Mucosa of stomach (tissue), 1 donor: ENCODE measurements around the gene INHBA.

Source experiments
- H3K27me3 ChIP-seq: one replicate; pipeline ENCODE4 v1.7.0; 2013; ENCODE audit warnings: mild to moderate bottlenecking, low read length; ENCODE audit not compliant: control insufficient read depth, insufficient read depth
- H3K36me3 ChIP-seq: one replicate; pipeline ENCODE4 v1.7.0; 2013; ENCODE audit warnings: low read length; ENCODE audit not compliant: control insufficient read depth, insufficient read depth
- H3K4me1 ChIP-seq: one replicate; pipeline ENCODE4 v1.7.0; 2013; ENCODE audit warnings: mild to moderate bottlenecking, low read length; ENCODE audit not compliant: control insufficient read depth, insufficient read depth
- H3K4me3 ChIP-seq: one replicate; pipeline ENCODE4 v1.7.0; 2013; ENCODE audit warnings: low read length
- H3K9ac ChIP-seq: one replicate; pipeline ENCODE4 v1.7.0; 2013; ENCODE audit warnings: mild to moderate bottlenecking, low read length, moderate library complexity
- H3K9me3 ChIP-seq: one replicate; pipeline ENCODE4 v1.7.0; 2013; ENCODE audit warnings: mild to moderate bottlenecking, low read length, moderate library complexity; ENCODE audit not compliant: control insufficient read depth
- donor health status: Pancreatic carcinoma.

Gene INHBA

DNA sequence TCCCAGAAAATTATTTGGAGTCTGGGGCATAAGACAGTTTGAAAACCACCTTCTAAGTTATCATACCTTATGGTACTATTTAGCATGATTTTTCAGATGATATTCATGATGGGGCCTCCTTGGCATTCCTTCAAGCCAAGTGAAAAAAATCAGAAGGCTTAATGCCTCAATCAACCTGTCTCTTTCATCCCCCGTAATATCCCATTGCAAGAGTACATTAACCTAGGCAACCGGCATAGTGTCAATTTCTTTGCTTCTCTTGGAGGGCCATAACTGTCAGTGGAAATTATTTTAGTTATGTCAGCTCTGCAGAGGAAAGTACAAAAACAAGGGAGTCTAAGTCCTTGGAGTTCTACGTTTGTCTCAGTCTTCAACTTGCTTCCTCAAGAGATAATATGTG is 43.4 kb downstream of the INHBA start:
- no peaks in the 10 kb centered on the region for H3K9me3 ChIP-seq
- no peaks in the 10 kb centered on the region for H3K36me3 ChIP-seq
- no peak overlapping the region for H3K4me3 ChIP-seq
- no peaks in the 10 kb centered on the region for H3K27me3 ChIP-seq
- H3K4me1 ChIP-seq, result no peaks in the 10 kb centered on the region
- H3K9ac ChIP-seq, result no peak overlapping the region

DNA sequence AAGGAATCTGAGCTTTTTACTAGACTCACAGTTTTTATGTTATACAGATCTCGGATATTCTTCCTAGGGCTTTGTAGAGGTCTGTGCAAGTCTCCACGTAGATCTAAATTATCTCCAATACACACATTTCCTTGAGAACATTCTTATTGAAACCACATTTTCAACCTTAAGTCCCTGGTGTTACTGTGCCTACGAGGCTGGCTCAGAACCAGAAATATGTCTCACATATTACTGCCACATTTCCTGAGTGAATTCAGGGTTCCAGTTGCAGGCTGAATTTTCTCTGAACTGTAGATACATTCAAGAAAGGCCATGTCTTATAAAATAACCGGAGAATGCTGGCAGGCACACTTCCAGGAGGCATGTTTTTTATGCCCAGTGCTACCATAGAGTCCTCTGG is 46.5 kb downstream of the INHBA start:
- Histone ChIP-seq H3K4me3 (no peak overlapping the region), H3K9ac (no peak overlapping the region), H3K9me3 (no peaks in the 10 kb centered on the region), H3K36me3 (no peaks in the 10 kb centered on the region), H3K27me3 (no peaks in the 10 kb centered on the region), H3K4me1 (no peaks in the 10 kb centered on the region)

DNA sequence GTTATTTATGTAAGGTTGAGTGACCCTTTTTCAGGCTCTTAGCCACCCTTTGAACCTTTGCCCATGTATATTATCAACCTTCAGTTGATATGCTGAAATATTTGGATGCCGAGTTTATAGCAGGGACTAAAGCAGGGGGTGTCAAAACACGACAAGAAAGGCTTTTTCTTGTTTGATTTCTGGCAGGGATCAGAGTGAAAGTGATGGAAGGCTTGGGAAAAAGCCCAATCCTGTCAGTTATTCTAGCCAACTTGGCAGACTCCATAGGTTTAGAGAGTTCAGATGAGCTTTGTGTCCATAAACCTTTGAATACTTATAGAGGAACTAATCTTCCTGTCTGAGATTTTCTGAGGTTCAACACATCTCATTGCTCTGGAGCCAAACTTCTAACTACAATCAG is 47.5 kb downstream of the INHBA start:
- Histone ChIP-seq H3K9me3 (no peaks in the 10 kb centered on the region), H3K27me3 (no peaks in the 10 kb centered on the region), H3K4me3 (no peak overlapping the region), H3K9ac (no peak overlapping the region), H3K36me3 (no peaks in the 10 kb centered on the region), H3K4me1 (no peaks in the 10 kb centered on the region)

DNA sequence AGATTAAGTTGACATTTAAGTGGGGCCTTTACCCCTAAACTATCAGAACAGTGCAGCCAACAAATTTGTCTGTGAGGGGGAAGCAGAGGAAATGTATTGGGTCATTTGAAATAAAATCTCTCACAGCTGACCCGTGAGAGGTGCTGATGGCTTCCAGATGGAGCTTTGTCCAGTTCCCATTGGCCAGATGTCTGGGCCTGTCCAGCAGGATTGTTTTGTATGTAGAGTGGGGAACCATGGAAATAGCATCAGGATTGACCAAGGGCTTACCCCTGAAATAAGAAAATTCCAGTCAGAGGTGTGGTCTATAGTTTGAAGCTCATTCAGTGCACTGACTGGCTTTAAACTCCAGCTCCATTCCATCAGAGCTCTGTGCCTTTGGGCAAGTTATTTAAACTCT is 50.6 kb downstream of the INHBA start:
- Histone ChIP-seq H3K36me3 (no peaks in the 10 kb centered on the region), H3K4me1 (no peaks in the 10 kb centered on the region), H3K9ac (no peak overlapping the region), H3K4me3 (no peak overlapping the region), H3K9me3 (no peaks in the 10 kb centered on the region), H3K27me3 (no peaks in the 10 kb centered on the region)

DNA sequence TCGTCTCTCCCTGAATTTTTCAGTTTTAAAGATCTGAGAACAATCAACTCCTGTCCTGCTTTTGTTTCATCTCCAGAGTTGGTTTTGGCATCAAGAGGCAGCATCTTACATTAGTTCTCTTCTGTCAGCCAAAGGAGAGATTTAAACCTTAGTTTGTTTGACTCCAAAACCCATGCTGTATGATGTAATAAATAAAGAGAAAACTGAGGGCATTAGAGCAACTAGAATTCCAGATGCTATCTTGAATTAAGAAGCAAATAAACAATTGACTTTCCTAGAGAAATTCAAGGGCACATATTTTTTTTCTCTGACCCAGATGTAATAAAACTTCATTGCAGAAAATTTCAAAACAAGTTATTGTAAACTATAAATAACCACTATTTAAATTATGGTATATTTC is 54.4 kb downstream of the INHBA start:
- Histone ChIP-seq H3K36me3 (no peaks in the 10 kb centered on the region), H3K4me3 (no peak overlapping the region), H3K9ac (no peak overlapping the region), H3K4me1 (no peaks in the 10 kb centered on the region), H3K9me3 (no peaks in the 10 kb centered on the region), H3K27me3 (no peaks in the 10 kb centered on the region)

GRCh38 chr7:41643616-41644015 is 59.3 kb downstream of the INHBA start:
- H3K27me3 ChIP-seq, result no peaks in the 10 kb centered on the region
- no peaks in the 10 kb centered on the region for H3K9me3 ChIP-seq
- no peak overlapping the region for H3K4me3 ChIP-seq
- no peak overlapping the region for H3K9ac ChIP-seq
- no peaks in the 10 kb centered on the region for H3K36me3 ChIP-seq
- no peaks in the 10 kb centered on the region for H3K4me1 ChIP-seq

DNA sequence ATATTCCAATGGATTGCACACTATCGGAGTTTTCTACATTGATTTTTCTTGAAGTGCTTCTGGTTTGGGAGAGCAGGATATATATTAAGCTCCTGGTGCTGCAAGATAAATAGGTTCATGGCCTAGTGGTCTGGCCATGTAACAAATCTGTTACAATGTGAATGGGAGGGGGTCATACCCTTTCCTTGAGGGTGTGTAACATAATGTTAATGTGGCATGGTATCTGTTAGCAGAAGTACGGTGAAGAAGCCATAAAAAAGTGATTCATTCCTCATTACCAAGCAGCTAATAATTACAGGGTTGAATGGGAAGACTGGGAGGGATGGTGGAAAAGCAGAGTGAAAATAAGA is 61.2 kb downstream of the INHBA start:
- Histone ChIP-seq H3K4me3 (no peak overlapping the region), H3K9me3 (no peaks in the 10 kb centered on the region), H3K4me1 (no peaks in the 10 kb centered on the region), H3K9ac (no peak overlapping the region), H3K27me3 (no peaks in the 10 kb centered on the region), H3K36me3 (no peaks in the 10 kb centered on the region)

DNA sequence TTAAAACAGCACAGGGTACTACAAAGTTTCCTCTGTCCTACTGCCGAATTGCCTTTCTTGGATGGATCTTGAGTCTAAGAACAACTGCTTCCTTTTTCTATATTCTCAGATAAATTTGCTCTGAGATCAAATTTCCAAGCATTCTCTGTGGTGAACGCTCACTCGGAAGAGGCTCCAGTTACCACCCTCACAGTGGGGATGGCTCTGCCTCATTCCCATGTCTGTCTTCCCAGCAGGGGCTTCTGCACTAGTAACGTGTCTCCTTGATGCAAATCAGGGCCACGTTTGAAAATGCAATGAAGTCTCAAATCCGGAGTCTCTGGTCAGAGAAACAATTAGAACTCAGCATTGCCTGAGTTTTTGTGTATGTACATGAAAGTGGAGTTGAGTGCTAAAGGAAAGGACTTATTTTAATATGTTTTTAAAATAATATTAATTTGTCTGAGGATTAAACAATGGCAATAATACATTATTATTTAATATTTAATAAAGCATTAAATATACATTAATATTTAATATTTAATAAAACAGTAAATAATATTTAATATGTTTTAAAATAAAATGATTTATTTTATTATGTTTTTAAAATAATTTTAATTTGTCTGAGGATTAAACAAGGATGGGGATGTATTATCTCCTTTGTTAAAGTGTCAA is 61.8 kb downstream of the INHBA start:
- no peaks in the 10 kb centered on the region for H3K9me3 ChIP-seq
- H3K27me3 ChIP-seq, result no peaks in the 10 kb centered on the region
- no peaks in the 10 kb centered on the region for H3K4me1 ChIP-seq
- H3K9ac ChIP-seq, result no peak overlapping the region
- H3K4me3 ChIP-seq, result no peak overlapping the region
- H3K36me3 ChIP-seq, result no peaks in the 10 kb centered on the region

GRCh38 chr7:41640487-41640886 is 62.4 kb downstream of the INHBA start:
- H3K9me3 ChIP-seq, result no peaks in the 10 kb centered on the region
- no peaks in the 10 kb centered on the region for H3K4me1 ChIP-seq
- H3K4me3 ChIP-seq, result no peak overlapping the region
- H3K36me3 ChIP-seq, result no peaks in the 10 kb centered on the region
- H3K27me3 ChIP-seq, result no peaks in the 10 kb centered on the region
- H3K9ac ChIP-seq, result no peak overlapping the region

DNA sequence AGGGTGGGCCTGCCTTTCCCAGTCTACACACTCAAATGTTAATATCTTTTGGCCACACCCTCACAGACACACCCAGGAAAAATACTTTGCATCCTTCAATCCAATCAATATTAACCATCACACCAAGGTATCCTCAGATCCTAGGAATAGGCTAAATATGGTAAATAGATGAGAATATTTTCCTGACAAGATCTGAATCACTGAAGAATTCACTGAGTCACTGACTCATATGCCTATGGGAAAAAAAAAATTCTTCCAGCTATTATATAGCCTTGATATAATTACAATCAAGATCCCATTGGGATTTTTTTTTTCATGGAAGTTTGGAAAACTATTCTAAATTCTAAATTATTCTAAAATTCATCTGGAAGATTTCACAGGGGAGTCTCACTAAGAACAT is 65.8 kb downstream of the INHBA start:
- Histone ChIP-seq H3K4me1 (no peaks in the 10 kb centered on the region), H3K9ac (no peak overlapping the region), H3K9me3 (no peaks in the 10 kb centered on the region), H3K36me3 (no peaks in the 10 kb centered on the region), H3K27me3 (no peaks in the 10 kb centered on the region), H3K4me3 (no peak overlapping the region)
